Karpas-422 (cell line): ENCODE data around the gene SVIL. TPM values are rescaled to one million over a fixed set of nuclear protein-coding genes. Genes with fewer than 3 reads are reported as not detected.
"Not testable (repeated sequence)": the region's sequence is repeated elsewhere in the genome, so short reads cannot be mapped to it uniquely, and the experiment has no call there.

ENCODE experiments used
- DNase-seq: peaks from one replicate; pipeline ENCODE4 v3.0.0-alpha.2; 2015
- H2AFZ ChIP-seq: fragments of 200-600 bp; sonication (generic); 2 replicates; pipeline ENCODE4 v1.6.1; 2014; ENCODE audit warnings: antibody characterized with exemption, low read length, mixed read lengths
- H3K27ac ChIP-seq: fragments of 200-600 bp; sonication (generic); 2 replicates; pipeline ENCODE4 v1.5.1; 2014; ENCODE audit warnings: mild to moderate bottlenecking, low read length, moderate library complexity
- H3K27me3 ChIP-seq: fragments of 200-600 bp; sonication (generic); 2 replicates; pipeline ENCODE4 v1.6.1; 2014; ENCODE audit warnings: low read length, mixed read lengths
- H3K36me3 ChIP-seq: fragments of 200-600 bp; sonication (generic); 2 replicates; pipeline ENCODE4 v1.6.1; 2014; ENCODE audit warnings: low read length, mixed read lengths; ENCODE audit not compliant: insufficient read depth
- H3K4me1 ChIP-seq: fragments of 200-600 bp; sonication (generic); 2 replicates; pipeline ENCODE4 v1.6.1; 2014; ENCODE audit warnings: mild to moderate bottlenecking, low read length, mixed read lengths
- H3K4me2 ChIP-seq: fragments of 200-600 bp; sonication (generic); 2 replicates; pipeline ENCODE4 v1.6.1; 2014; ENCODE audit warnings: low read length, low read depth, mild to moderate bottlenecking; ENCODE audit not compliant: poor library complexity, severe bottlenecking
- H3K4me3 ChIP-seq: fragments of 200-600 bp; sonication (generic); 2 replicates; pipeline ENCODE4 v1.5.1; 2014; ENCODE audit warnings: mild to moderate bottlenecking, antibody characterized with exemption, low read length, mixed read lengths
- H3K79me2 ChIP-seq: fragments of 200-600 bp; sonication (generic); 2 replicates; pipeline ENCODE4 v1.6.1; 2014; ENCODE audit warnings: mild to moderate bottlenecking, low read length, mixed read lengths
- H3K9ac ChIP-seq: fragments of 200-600 bp; sonication (generic); 2 replicates; pipeline ENCODE4 v1.6.0; 2014; ENCODE audit warnings: low read length
- H3K9me2 ChIP-seq: fragments of 200-600 bp; sonication (generic), shearing (Covaris generic); replicated peaks from 2 replicates; pipeline ENCODE4 v1.6.0; 2014; ENCODE audit warnings: mild to moderate bottlenecking, low read length, moderate library complexity; ENCODE audit not compliant: insufficient read depth
- H3K9me3 ChIP-seq: fragments of 300-700, 200-600 bp; sonication (generic); 2 replicates; pipeline ENCODE4 v1.6.1; 2014; ENCODE audit warnings: low read length, mixed read lengths
- H4K20me1 ChIP-seq: fragments of 200-600 bp; sonication (generic); 2 replicates; pipeline ENCODE4 v1.6.1; 2014; ENCODE audit warnings: mild to moderate bottlenecking, antibody characterized with exemption, low read length, low read depth; ENCODE audit not compliant: insufficient read depth
- total RNA-seq: library from RNA; depleted of rRNA; stranded (reverse); fragments of >200 nt; shearing (Covaris generic); gene quantifications from 2 replicates; pipeline ENCODE4 v1.2.3, GENCODE V29; 2014; ENCODE audit warnings: low replicate concordance

Gene SVIL
- total RNA-seq, 1 experiment from 2014 or later, result not detected

DNA sequence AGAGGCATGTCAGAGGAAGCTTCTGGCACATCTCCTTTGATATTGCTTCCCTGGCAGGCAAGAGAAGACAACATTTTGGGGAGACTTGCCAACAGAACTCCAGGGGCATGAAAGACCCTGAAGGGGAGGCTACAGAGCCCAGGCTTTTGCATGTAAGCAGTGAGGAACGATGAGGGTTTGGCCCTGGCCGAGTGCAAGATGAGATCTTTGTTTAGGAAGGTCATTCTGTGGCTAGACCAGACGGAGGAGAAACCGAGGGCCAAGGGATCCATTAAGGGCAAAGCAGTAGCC lies 3.8 kb downstream of the SVIL start:
- H3K79me2 ChIP-seq, result no peaks in the 10 kb centered on the region
- no peaks in the 10 kb centered on the region for H4K20me1 ChIP-seq
- no peaks in the 10 kb centered on the region for H3K9me2 ChIP-seq
- H3K27ac ChIP-seq, result no peak overlapping the region
- H3K9me3 ChIP-seq, result no peaks in the 10 kb centered on the region
- H3K4me3 ChIP-seq, result no peak overlapping the region
- no peak overlapping the region for H3K4me2 ChIP-seq
- H2AFZ ChIP-seq, result no peak overlapping the region
- DNase-seq, result no peak
- H3K27me3 ChIP-seq, result no peaks in the 10 kb centered on the region
- no peaks in the 10 kb centered on the region for H3K4me1 ChIP-seq
- H3K36me3 ChIP-seq, result no peaks in the 10 kb centered on the region
- no peak overlapping the region for H3K9ac ChIP-seq

DNA sequence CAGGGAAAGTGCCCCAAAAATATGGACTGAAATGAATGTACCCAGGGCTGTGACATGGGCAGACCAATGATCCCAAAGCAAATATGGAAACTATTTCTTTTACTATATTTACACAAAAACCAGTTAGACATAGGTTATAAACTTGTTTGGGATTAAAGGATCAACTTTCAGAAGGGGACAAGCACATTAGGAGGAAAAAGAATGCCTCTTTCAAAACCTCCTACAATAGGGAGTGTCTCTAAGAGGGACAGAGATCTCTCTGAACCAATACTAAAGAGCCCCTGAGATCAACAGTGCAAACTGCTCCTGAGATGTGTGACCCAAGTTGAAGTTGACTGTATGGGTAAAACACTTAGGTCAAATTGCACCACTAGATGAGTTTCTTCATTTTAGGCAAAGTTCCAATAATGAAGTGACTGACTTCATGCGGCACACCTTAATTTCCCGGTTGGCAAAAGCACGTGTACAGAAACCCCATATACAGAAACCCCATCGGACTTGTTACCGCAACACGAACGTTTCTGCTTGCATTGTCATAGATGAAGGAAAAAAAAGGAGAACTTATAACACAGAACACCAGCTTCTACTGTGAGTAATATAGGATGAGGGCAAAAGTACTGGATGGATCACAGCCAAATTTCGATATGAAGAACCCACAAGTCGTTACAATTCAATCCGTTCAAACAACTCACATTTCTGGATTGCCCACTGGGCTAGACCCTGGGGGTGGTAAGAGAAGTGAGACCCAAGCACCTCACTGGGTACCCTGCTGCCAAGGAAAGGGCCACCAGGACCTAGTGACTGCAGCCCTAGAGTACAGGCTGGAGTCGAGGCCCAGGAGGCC lies 4.3 kb downstream of the SVIL start:
- H4K20me1 ChIP-seq, result no peaks in the 10 kb centered on the region
- DNase-seq, result no peak
- H3K79me2 ChIP-seq, result no peaks in the 10 kb centered on the region
- no peaks in the 10 kb centered on the region for H3K27me3 ChIP-seq
- no peak overlapping the region for H2AFZ ChIP-seq
- H3K9me3 ChIP-seq, result no peaks in the 10 kb centered on the region
- H3K4me3 ChIP-seq, result no peak overlapping the region
- H3K9me2 ChIP-seq, result no peaks in the 10 kb centered on the region
- H3K4me1 ChIP-seq, result no peaks in the 10 kb centered on the region
- H3K27ac ChIP-seq, result no peak overlapping the region
- no peak overlapping the region for H3K9ac ChIP-seq
- H3K4me2 ChIP-seq, result no peak overlapping the region
- H3K36me3 ChIP-seq, result no peaks in the 10 kb centered on the region

DNA sequence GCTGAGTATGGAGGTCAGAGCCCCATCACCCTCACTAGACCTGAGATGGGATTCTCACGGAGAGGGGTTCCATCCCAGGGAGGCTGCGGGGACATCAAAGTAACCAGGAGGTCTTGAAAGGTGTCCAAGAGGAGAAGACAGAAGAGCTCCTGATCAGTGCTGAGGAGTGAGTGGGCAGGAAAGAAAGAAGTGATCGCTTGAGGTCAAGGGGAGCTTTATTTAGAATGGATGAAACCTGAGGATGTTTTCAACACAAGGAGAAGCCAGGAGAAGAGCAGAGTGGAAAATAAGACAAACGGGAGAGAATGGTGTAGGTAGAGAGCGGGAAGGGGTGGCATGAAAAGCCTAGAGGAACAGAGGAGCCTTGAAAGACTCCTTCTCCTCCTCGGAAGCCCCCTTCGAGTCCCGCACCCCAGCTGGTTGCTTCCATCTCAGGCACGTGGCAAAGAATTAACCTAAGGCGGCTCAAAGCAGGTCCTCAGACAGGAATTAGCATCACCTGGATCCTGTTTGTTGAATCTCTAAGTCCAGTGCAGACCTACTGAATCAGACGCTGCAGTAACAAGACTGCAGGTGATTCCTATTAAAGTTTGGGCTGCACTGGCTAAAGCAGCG lies 5.8 kb downstream of the SVIL start:
- Histone ChIP-seq H3K4me2 (no peak overlapping the region), H3K9me2 (no peaks in the 10 kb centered on the region), H3K36me3 (no peaks in the 10 kb centered on the region), H3K9me3 (no peaks in the 10 kb centered on the region), H3K9ac (no peak overlapping the region), H2AFZ (no peak overlapping the region), H3K79me2 (no peaks in the 10 kb centered on the region), H3K27ac (no peak overlapping the region), H4K20me1 (no peaks in the 10 kb centered on the region), H3K4me3 (no peak overlapping the region), H3K4me1 (no peaks in the 10 kb centered on the region), H3K27me3 (no peaks in the 10 kb centered on the region)
- DNase-seq, result no peak

GRCh38 chr10:29628311-29628710 lies 6.5 kb downstream of the SVIL start:
- Histone ChIP-seq H3K79me2 (no peaks in the 10 kb centered on the region), H3K9ac (no peak overlapping the region), H3K4me1 (no peaks in the 10 kb centered on the region), H3K27ac (no peak overlapping the region), H3K9me2 (no peaks in the 10 kb centered on the region), H4K20me1 (no peaks in the 10 kb centered on the region), H3K4me3 (no peak overlapping the region), H2AFZ (no peak overlapping the region), H3K36me3 (no peaks in the 10 kb centered on the region), H3K9me3 (no peaks in the 10 kb centered on the region), H3K27me3 (no peaks in the 10 kb centered on the region), H3K4me2 (no peak overlapping the region)
- DNase-seq, result no peak

GRCh38 chr10:29627201-29628132 lies 7.3 kb downstream of the SVIL start:
- Histone ChIP-seq H3K27ac (no peak overlapping the region), H3K9me2 (no peaks in the 10 kb centered on the region), H3K79me2 (no peaks in the 10 kb centered on the region)

GRCh38 chr10:29624357-29624756 lies 10.4 kb downstream of the SVIL start:
- H4K20me1 ChIP-seq, H3K4me1 ChIP-seq, H3K27ac ChIP-seq, H3K27me3 ChIP-seq, H3K79me2 ChIP-seq, H3K4me3 ChIP-seq, DNase-seq, H3K36me3 ChIP-seq, H3K9me3 ChIP-seq, H3K4me2 ChIP-seq, H2AFZ ChIP-seq, H3K9me2 ChIP-seq, H3K9ac ChIP-seq: not testable (repeated sequence)

More at GRCh38 chr10:29627201-29628132, 7.3 kb downstream of the SVIL start:
- Histone ChIP-seq H4K20me1 (no peaks in the 10 kb centered on the region), H3K9me3 (no peaks in the 10 kb centered on the region), H3K4me2 (no peak overlapping the region), H3K9ac (no peak overlapping the region), H3K4me3 (no peak overlapping the region), H2AFZ (no peak overlapping the region), H3K4me1 (no peaks in the 10 kb centered on the region), H3K27me3 (no peaks in the 10 kb centered on the region), H3K36me3 (no peaks in the 10 kb centered on the region)
- DNase-seq, result no peak

DNA sequence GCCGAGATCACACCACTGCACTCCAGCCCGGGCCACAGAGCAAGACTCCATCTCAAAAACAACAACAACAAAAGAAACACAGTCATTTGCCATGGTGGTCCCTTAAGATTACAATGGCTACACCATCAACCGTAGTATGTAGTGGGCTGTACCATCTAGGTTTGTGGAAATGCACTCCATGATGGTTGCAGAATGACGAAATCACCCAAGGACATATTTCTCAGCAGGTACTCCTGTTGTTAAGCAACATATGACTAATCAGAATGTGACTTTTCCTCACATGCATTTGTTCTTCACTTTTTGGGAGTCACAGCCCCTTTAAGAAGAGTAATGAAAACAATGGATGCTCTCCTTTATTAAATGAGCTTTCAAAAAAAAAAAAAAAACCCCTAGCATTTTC lies 11.0 kb downstream of the SVIL start:
- no peaks in the 10 kb centered on the region for H3K4me1 ChIP-seq
- no peak overlapping the region for H3K4me3 ChIP-seq
- H3K9me2 ChIP-seq, result no peaks in the 10 kb centered on the region
- no peak overlapping the region for H3K27ac ChIP-seq
- no peaks in the 10 kb centered on the region for H3K27me3 ChIP-seq
- no peak for DNase-seq
- no peak overlapping the region for H2AFZ ChIP-seq
- H3K36me3 ChIP-seq, result no peaks in the 10 kb centered on the region
- H3K4me2 ChIP-seq, result no peak overlapping the region
- no peaks in the 10 kb centered on the region for H3K9me3 ChIP-seq
- H4K20me1 ChIP-seq, result no peaks in the 10 kb centered on the region
- H3K9ac ChIP-seq, result no peak overlapping the region
- no peaks in the 10 kb centered on the region for H3K79me2 ChIP-seq

- Histone ChIP-seq H3K4me3 (no peak overlapping the region), H3K4me1 (no peaks in the 10 kb centered on the region), H4K20me1 (no peaks in the 10 kb centered on the region), H3K36me3 (no peaks in the 10 kb centered on the region), H2AFZ (no peak overlapping the region), H3K79me2 (no peaks in the 10 kb centered on the region), H3K9me2 (no peaks in the 10 kb centered on the region), H3K27me3 (no peaks in the 10 kb centered on the region), H3K9ac (no peak overlapping the region), H3K27ac (no peak overlapping the region), H3K9me3 (no peaks in the 10 kb centered on the region), H3K4me2 (no peak overlapping the region)
- no peak for DNase-seq
Measured at GRCh38 chr10:29622382-29622922, 12.3 kb downstream of the SVIL start.
